Memory B cell (primary cell): ENCODE data around the gene AGBL1.
A peak's percentile ranks its signal among the peaks of the same experiment; 100 is the strongest.

ENCODE experiments used
- ATAC-seq: fragments of 150-1000 bp; cut with Tn5 transposase; 2 replicates; pipeline ENCODE4 v1.10.0; 2021; ENCODE audit warnings: low read depth, mild to moderate bottlenecking, moderate library complexity
- DNase-seq, 2 donors: peaks; one replicate each; pipeline ENCODE4 v3.0.0; 2022; ENCODE audit warnings: low spot score in 2 of 2
- H3K27ac Mint-ChIP-seq: one replicate; pipeline ENCODE4 v1.8.0; 2022; ENCODE audit warnings: mild to moderate bottlenecking, moderate library complexity, mixed read lengths
- H3K27me3 Mint-ChIP-seq: one replicate; pipeline ENCODE4 v1.8.0; 2022; ENCODE audit warnings: mixed read lengths
- H3K36me3 Mint-ChIP-seq: one replicate; pipeline ENCODE4 v1.8.0; 2022; ENCODE audit warnings: mild to moderate bottlenecking, mixed read lengths
- H3K4me1 Mint-ChIP-seq: one replicate; pipeline ENCODE4 v1.8.0; 2022; ENCODE audit warnings: mixed read lengths
- H3K4me3 Mint-ChIP-seq: one replicate; pipeline ENCODE4 v1.8.0; 2022; ENCODE audit warnings: mild to moderate bottlenecking, moderate library complexity, mixed read lengths
- H3K9me3 Mint-ChIP-seq: one replicate; pipeline ENCODE4 v1.8.0; 2022; ENCODE audit warnings: mixed read lengths

AGBL1 gene

DNA sequence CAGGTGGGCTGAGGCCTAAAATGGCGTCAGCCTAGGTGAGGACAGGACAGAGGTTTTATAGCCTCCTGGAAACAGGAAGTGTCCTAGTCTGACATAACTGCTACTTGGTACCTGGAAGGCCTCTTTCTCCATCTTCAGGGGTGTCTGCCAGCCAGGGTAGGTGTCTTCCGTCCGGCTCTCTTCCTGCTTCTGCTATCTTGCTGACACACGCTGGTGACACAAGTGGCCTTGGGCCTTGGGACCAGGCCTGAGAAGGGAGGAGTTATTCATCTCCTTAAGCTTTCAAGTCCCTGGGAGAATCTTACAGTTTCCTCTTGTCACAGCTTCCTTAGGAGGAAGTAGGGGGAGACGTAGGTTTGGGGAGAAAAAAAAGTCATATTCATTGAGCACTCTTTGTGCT, 551.3 kb downstream of the AGBL1 start:
- no peaks in the 10 kb centered on the region for H3K36me3 Mint-ChIP-seq

DNA sequence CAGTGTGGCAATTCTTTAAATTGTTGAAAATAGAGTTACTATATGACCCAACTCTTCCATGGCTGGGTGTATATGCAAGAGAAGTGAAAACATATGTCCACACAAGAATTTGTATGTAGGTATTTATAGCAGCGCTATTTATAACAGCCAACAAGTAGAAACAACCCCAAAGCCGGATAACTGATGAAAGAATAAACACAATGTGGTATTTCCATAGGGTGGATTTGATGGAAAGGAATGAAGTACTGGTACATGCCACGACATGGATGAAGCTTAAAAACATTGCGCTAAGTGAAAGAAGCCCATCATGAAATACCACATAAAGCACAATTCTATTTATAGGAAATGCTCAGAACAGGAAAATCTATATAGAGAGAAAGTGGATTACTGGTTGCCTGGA, 554.5 kb downstream of the AGBL1 start:
- ATAC-seq (no peak), DNase-seq (no peak)
- no peaks in the 10 kb centered on the region for H3K4me1 Mint-ChIP-seq
- H3K36me3 Mint-ChIP-seq = no peaks in the 10 kb centered on the region
- H3K27me3 Mint-ChIP-seq = no peaks in the 10 kb centered on the region
- peaks cover 3% of the 10 kb centered on the region for H3K9me3 Mint-ChIP-seq
- no peak overlapping the region for H3K27ac Mint-ChIP-seq
- H3K4me3 Mint-ChIP-seq = no peak overlapping the region

More for the DNA sequence above, 551.3 kb downstream of the AGBL1 start:
- no peak for DNase-seq
- no peak for ATAC-seq
- Mint-ChIP-seq H3K27ac (no peak overlapping the region), H3K27me3 (no peaks in the 10 kb centered on the region), H3K4me3 (no peak overlapping the region), H3K4me1 (no peaks in the 10 kb centered on the region), H3K9me3 (peaks cover 2% of the 10 kb centered on the region)

DNA sequence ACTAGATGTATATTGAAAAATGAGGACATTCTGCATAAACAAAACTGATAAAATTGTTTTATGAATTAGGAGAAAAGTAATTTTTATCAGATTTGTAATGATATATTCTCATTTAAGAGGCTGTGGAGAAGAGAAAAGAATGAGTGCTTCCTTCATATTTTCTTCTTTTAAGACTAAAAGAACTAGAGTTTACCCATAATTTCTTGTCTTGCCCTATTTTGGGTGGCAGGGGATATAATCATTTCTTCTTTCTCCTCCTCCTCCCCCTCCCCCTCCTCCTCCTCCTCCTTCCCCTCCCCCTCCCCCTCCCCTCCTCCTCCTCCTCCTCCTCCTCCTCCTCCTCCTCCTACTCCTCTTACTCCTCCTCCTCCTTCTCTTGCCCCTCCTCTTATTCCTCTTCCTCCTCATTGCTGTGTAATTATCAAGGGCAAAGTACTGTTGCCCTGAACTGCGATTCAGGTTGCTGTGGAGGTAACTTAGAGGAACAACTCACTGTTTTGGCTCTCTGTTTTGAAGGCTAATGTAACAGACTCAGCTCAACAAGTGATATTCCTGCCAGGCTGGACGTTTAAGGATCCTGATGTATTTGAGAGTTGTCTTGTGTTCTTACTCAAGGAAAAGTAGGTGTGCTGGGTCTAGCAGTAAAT, 555.4 kb downstream of the AGBL1 start:
- Mint-ChIP-seq H3K9me3 (peaks cover 3% of the 10 kb centered on the region), H3K36me3 (no peaks in the 10 kb centered on the region), H3K27ac (no peak overlapping the region)

DNA sequence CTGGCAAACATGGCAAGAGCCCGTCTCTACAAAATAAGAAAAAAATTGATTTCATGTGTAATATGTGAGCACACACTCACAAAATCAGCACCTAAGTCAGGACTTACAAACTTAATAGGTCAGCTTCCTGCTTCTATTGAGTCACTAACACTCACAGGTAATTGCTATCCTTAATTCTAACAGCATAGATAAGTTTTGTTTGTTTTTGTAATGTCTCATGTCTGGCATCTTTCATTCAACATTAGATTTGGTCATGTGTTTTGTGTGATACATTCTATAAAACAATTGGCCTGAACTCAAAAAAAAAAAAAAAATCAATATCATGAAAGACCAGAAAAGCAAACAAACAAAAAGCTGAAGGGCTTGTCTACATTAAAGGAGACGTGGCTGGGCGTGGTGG, 564.7 kb downstream of the AGBL1 start:
- Mint-ChIP-seq H3K36me3 (no peaks in the 10 kb centered on the region), H3K4me1 (no peaks in the 10 kb centered on the region), H3K9me3 (no peaks in the 10 kb centered on the region), H3K4me3 (no peak overlapping the region), H3K27me3 (peaks cover 1% of the 10 kb centered on the region), H3K27ac (no peak overlapping the region)
- no peak for DNase-seq
- no peak for ATAC-seq

More for the DNA sequence above, 555.4 kb downstream of the AGBL1 start:
- Mint-ChIP-seq H3K4me3 (no peak overlapping the region), H3K4me1 (no peaks in the 10 kb centered on the region), H3K27me3 (no peaks in the 10 kb centered on the region)
- ATAC-seq (no peak), DNase-seq (no peak)

DNA sequence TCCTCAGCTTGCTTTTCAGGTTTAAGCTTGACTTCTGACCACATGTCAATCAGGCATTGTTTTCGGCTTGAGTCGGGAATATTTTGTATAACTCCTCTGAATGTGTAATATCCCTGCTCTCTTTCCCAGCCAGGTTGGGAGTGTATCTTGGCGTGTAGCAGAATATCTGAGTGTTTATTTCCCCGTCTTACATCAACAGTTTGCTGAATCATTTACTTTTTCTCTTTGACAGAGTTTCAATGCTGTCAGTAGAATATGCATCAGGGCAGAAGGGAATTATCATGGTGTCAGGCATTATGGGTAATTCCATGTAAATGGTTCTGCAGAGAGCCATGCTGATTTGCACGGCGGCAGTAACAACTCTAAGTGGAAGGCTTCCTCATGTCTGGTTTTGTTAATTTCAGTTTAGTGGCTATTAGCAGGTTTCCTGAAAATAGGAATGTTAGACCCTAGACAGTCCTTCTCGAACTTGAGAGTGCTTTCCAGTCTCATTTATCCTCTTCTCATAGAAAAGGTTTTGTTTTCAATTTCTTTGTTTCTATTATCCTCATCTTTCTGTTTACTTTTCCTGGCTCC, 566.3 kb downstream of the AGBL1 start:
- DNase-seq = no peak
- Mint-ChIP-seq H3K4me3 (no peak overlapping the region), H3K36me3 (no peaks in the 10 kb centered on the region), H3K27me3 (peaks cover 1% of the 10 kb centered on the region), H3K27ac (no peak overlapping the region), H3K4me1 (no peaks in the 10 kb centered on the region), H3K9me3 (no peaks in the 10 kb centered on the region)
- no peak for ATAC-seq

DNA sequence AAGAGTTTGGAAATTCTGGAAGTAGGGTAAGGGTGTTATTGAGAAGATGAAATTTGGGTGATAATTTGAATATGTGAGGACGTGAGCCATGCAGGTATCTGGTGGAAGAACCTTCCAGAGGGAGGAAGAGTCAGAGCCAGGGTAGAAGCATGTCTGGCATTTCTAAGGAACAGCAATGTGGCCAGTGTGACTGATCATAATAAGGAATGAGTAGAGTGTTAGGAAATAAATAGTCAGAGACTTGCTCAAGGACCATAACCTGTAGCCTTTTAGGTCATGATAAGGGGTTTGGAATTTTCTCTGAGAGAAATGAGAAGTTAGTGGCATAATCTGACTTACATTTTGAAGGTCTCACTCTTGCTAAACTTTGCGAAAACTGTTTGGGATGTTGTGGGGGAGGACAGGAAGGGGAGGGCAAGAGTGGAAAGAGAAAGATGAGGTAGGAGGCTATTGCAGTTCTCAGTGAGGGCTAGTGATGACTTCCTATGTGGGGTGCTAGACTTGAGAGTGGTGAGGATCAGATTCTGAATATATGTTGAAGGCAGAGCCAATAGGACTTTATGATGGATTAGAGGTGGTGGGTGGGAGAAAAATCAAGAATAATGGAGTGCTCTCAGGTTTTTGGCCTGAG, 568.3 kb downstream of the AGBL1 start:
- Mint-ChIP-seq H3K36me3 (no peaks in the 10 kb centered on the region), H3K27me3 (peaks cover 1% of the 10 kb centered on the region), H3K27ac (no peak overlapping the region), H3K4me3 (no peak overlapping the region), H3K9me3 (peaks cover 2% of the 10 kb centered on the region), H3K4me1 (no peaks in the 10 kb centered on the region)
- no peak for ATAC-seq
- DNase-seq = no peak

DNA sequence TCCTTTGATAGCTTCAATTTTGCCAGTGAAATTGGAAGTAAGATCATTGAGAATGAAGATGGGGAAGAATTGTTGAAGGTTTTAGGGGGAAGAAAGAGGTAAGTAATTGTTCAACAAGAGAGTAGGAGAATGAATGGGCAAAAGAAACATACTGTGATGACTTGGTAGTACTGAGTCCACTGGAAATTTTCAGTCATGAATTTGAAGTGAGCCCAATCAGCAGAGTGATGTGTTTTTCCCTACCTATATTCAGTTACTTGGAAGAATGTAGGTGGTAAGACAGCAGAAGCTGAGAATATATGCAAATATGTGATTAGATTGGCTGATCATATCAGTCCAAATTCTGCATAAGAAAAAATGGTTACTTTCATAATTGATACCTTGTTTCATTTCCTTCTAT, 569.6 kb downstream of the AGBL1 start:
- ATAC-seq (no peak), DNase-seq (no peak)
- Mint-ChIP-seq H3K4me1 (peaks cover 8% of the 10 kb centered on the region), H3K27me3 (peaks cover 1% of the 10 kb centered on the region), H3K36me3 (no peaks in the 10 kb centered on the region), H3K9me3 (peaks cover 2% of the 10 kb centered on the region), H3K4me3 (no peak overlapping the region), H3K27ac (no peak overlapping the region)

DNA sequence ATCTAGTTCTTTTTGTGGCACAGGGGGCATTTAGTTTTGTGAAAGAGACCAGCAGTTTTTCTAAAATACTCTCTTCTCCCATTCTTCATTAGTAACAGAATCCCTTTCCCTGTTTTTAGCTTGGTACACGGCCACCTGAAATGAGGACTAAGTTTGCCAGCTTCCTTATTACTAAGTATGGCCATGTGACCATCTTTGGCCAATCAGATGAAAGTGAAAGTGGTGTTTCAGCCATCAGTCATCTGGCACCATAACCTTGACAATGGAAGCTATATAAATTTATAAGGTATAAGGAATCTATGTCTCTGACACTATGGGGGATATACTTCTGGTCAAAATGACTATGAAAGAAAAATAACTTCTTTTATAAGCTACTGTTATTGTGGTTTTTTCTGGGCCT, 570.4 kb downstream of the AGBL1 start:
- peaks cover 1% of the 10 kb centered on the region for H3K27me3 Mint-ChIP-seq
- ATAC-seq (peak; percentile 38), DNase-seq (no peak)
- H3K4me3 Mint-ChIP-seq = no peak overlapping the region
- peaks cover 8% of the 10 kb centered on the region for H3K4me1 Mint-ChIP-seq
- no peaks in the 10 kb centered on the region for H3K36me3 Mint-ChIP-seq
- H3K27ac Mint-ChIP-seq = no peak overlapping the region
- peaks cover 2% of the 10 kb centered on the region for H3K9me3 Mint-ChIP-seq

DNA sequence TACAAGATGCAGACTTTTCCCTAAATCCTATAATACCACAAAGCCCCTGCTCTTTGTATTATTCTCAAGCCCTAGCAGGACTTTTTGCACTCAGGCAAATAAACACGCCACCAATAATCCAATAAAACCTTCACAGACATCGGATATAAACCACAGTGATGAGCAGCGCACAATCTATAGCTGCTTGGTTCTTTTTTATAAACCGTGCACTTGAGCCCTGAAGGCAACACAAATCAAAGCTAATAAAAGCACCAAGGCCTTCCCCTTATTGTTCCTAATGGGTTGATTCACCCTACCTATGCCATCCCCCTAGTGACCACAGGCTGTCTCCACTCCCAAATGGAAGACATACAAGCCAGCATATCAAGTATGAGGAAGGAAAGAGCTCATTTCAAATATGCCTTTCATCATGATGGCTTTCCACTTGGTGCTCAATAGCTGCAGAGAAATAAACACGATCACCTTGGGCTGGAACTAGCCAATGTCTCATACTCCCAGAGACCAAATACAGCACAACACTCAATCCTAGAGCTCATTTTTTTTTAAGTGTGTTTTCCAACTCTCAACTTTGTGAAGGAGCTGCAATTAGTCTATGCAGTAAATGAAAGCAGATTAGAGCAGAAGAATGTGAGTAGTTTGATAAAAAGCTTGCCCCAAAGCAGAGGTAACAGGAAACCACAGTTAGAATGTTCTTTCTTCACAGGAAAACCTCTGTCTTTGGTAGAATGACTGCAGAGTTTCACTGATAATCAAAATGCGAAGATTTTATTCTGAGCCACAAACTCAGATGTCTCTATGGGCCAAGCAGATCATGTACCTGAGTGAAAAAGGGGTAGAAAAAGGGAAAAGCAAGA, 573.9 kb downstream of the AGBL1 start:
- no peak for ATAC-seq
- DNase-seq = no peak
- H3K36me3 Mint-ChIP-seq = no peaks in the 10 kb centered on the region
- H3K4me1 Mint-ChIP-seq = peaks cover 8% of the 10 kb centered on the region
- H3K27me3 Mint-ChIP-seq = no peaks in the 10 kb centered on the region
- peaks cover 2% of the 10 kb centered on the region for H3K9me3 Mint-ChIP-seq
- no peak overlapping the region for H3K4me3 Mint-ChIP-seq
- H3K27ac Mint-ChIP-seq = no peak overlapping the region

DNA sequence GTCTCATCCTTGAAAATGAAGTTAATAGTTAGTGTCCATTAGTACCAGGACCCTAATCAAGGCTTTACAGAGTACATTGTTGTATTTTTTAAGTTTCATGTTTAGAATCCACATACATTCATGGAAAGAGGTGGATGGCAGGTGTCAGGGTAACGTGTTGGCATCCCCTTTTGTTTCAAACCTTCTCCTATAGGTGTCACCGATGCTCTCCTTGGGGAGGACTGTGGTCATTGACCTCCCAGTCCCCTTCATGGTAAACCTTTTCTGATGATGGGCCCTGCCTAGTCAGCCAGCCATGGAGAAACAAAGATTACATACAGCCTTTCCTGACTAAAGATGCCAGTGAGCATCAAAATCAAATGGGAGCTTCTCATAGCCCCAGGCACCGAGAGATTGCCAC, 574.8 kb downstream of the AGBL1 start:
- H3K27me3 Mint-ChIP-seq = no peaks in the 10 kb centered on the region
- H3K9me3 Mint-ChIP-seq = peaks cover 2% of the 10 kb centered on the region
- H3K4me3 Mint-ChIP-seq = no peak overlapping the region
- DNase-seq = no peak
- peaks cover 8% of the 10 kb centered on the region for H3K4me1 Mint-ChIP-seq
- no peak for ATAC-seq
- H3K36me3 Mint-ChIP-seq = no peaks in the 10 kb centered on the region
- no peak overlapping the region for H3K27ac Mint-ChIP-seq

DNA sequence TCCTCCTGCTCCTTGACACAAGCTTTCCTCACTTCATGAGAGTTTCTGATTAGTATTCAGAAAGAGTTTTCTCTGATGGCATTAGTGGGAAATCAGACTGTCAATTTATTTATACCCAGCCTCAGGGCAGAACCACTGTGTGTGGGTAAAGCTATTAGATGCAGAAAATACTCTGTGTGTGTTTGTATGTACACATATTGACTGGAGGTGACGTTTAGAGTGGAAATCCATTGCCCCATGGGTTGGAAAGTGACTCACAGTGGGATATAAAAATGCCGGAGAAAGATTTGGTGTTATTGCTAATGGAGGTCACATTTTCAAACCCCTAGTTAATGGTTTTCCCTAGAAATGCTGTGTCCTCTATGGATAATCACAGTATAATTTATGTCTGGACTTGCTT, 577.6 kb downstream of the AGBL1 start:
- H3K36me3 Mint-ChIP-seq = no peaks in the 10 kb centered on the region

DNA sequence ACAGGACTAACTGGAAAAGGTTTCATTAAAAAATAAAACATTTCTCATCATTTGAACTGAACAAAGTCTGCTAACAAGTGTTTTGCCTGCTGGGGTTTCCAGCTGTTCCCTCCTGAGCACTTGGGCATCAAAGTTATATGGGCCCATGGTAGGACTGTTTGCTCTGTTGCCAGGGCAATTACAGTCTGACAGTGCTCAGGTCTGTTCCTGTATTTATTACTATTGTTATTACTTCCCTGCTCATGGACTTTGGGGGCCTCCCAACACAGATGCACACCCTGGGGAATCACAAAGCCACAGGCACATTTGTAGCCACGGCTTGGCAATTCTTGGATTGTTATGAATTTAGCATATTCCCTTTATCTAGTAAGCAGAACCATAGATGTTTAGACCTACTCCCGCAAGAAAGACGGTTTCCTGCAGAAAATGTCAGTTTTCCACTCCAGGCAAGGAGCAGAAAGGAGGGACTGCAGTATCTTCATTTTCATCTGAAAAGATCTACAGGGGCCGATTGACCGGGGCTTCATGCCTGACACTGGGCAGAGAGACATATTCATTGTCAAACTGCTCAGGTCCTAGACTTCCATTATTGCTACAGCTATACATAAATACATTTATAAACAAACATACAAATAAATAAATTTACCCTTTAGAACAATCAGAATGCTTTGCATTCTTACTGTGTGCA, 580.2 kb downstream of the AGBL1 start:
- no peak overlapping the region for H3K4me3 Mint-ChIP-seq
- DNase-seq (no peak), ATAC-seq (no peak)
- no peak overlapping the region for H3K27ac Mint-ChIP-seq
- no peaks in the 10 kb centered on the region for H3K4me1 Mint-ChIP-seq
- no peaks in the 10 kb centered on the region for H3K9me3 Mint-ChIP-seq
- no peaks in the 10 kb centered on the region for H3K36me3 Mint-ChIP-seq
- no peaks in the 10 kb centered on the region for H3K27me3 Mint-ChIP-seq

More for the DNA sequence above, 577.6 kb downstream of the AGBL1 start:
- Mint-ChIP-seq H3K27me3 (no peaks in the 10 kb centered on the region), H3K4me1 (peaks cover 8% of the 10 kb centered on the region), H3K9me3 (no peaks in the 10 kb centered on the region), H3K27ac (no peak overlapping the region), H3K4me3 (no peak overlapping the region)
- no peak for DNase-seq
- no peak for ATAC-seq

DNA sequence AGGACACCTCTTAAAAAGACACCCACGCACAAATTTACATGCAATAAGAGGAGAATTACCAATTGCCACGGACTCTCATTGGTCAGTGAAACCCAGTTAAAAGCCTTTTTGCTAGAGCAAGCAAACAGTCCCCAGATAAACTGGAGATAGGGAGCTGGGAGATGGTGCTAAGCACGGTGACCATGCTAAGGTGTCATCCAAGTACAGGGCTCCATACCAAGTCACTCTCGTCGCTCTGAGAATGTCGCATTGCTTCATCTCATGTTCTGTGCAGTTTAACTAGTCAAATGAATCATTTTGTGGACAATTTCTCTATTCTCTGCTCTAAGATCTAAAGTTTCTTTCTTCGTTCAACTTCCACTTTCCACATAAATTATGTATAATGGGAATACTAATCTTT, 581.9 kb downstream of the AGBL1 start:
- no peak for DNase-seq
- Mint-ChIP-seq H3K4me1 (no peaks in the 10 kb centered on the region), H3K4me3 (no peak overlapping the region), H3K27me3 (no peaks in the 10 kb centered on the region), H3K27ac (no peak overlapping the region), H3K36me3 (no peaks in the 10 kb centered on the region), H3K9me3 (no peaks in the 10 kb centered on the region)
- no peak for ATAC-seq

DNA sequence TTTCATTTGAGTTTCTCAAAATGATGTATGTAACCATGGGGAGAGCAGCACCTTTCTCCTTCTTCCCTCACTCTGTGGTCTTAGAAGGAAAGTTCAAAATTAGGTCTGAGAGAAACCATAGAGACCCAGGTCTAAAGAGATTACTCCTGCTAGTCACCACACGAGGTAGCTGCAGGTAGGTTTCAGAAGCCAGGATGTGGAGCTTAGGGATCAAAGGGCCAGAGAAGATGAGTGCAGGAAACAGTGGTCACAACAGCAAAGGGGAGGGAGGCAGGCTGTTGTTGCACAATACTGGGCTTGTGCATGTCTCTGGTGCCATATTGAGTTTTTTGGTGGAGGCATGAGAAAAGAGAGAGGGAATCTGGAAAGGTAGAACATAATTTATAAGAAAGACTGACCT, 583.6 kb downstream of the AGBL1 start:
- no peak overlapping the region for H3K4me3 Mint-ChIP-seq
- H3K9me3 Mint-ChIP-seq = peaks cover 2% of the 10 kb centered on the region
- no peak for ATAC-seq
- no peak for DNase-seq
- H3K36me3 Mint-ChIP-seq = no peaks in the 10 kb centered on the region
- H3K4me1 Mint-ChIP-seq = no peaks in the 10 kb centered on the region
- no peak overlapping the region for H3K27ac Mint-ChIP-seq
- no peaks in the 10 kb centered on the region for H3K27me3 Mint-ChIP-seq
